Measurements from ENCODE around the gene PITPNC1.
"Not testable (repeated sequence)": the region's sequence is repeated elsewhere in the genome, so short reads cannot be mapped to it uniquely, and the experiment has no call there.

The PITPNC1 gene

GRCh38 chr17:67376737-67377487 lies at the start of gene PITPNC1:
Gene PITPNC1, plus strand, starts transcription at chr17:67377281.
- DNase-seq (ENCODE audit: insufficient read length, low spot score) (peak; percentile 68), FAIRE-seq (peak; percentile 72)

DNA sequence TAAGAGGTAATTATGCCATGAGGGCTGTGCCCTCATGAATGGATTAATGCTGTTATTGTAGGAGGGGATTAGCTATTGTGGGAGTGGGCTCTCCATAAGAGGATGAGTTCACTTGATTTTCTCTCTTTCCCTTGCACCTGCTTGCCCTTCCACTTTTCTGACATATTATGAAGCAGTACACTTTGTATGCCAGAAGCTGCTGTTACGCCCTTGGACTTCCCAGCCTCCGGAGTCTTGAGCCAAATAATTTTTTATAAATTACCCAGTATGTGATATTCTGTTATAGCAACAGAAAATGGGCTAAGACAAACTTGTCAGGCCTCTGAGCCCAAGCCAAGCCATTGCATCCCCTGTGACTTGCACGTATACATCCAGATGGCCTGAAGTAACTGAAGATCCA lies 49.1 kb upstream of the PITPNC1 start:
- FAIRE-seq, result no peak

DNA sequence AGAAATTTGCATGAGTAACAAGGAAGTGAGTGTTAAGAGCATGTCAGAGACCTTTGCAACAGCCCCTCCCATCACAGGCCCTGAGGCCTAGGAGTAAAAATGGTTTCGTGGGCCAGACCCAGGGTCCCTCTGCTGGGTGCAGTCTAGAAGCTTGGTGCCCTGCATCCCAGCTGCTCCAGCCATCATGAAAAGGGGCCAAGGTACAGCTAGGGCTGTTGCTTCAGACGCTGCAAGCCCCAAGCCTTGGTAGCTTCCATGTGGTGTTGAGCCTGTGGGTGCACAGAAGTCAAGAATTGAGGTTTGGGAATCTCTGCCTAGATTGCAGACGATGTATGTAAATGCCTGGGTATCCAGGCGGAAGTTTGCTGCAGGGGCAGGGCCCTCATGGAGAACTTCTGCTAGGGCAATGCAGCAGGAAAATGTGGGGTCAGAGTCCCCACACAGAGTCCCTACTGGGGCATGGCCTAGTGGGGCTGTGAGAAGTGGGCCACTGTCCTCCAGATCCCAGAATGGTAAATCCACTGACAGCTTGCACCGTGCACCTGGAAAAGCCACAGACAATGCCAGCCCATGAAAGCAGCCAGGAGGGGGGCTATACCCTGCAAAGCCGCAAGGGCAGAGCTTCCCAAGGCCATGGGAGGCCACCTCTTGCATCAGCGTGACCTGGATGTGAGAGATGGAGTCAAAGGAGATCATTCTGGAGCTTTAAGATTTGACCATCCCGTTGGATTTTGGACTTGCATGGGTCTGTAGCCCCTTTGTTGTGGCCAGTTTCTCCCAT lies 45.5 kb upstream of the PITPNC1 start:
- not testable (repeated sequence) for DNase-seq (ENCODE audit: insufficient read length, low spot score); FAIRE-seq

More for the DNA sequence above, 49.1 kb upstream of the PITPNC1 start:
- DNase-seq (ENCODE audit: insufficient read length, low spot score), result no peak

GRCh38 chr17:67332162-67332508 lies 44.9 kb upstream of the PITPNC1 start:
- FAIRE-seq; DNase-seq (ENCODE audit: insufficient read length, low spot score): not testable (repeated sequence)

DNA sequence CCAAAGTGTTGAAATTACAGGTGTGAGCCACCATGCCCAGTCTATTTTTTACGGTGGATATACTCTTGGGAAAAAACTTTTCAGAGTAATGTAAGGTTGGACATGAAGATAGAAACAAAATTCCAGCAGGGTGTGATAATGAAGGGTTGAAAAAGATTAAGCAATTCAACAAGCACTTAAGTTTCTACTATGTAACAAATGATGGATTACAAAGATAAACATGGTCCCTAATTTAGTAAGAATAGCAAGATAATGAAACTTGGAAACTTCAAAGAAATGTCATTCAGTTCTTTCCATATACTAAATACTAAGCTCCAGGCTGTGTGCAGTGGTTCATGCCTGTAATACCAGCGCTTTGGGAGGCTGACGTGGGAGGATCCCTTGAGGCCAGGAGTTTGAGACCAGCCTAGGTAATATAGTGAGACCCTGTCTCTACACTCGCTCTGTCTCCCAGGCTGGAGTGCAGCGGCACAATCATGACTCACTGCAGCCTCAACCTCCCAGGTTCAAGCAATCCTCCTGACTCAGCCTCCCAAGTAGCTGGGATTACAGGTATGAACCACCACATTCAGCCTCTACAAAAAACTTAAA lies 41.7 kb upstream of the PITPNC1 start:
- no peak for FAIRE-seq
- no peak for DNase-seq (ENCODE audit: insufficient read length, low spot score)

GRCh38 chr17:67336859-67337258 lies 40.2 kb upstream of the PITPNC1 start:
- DNase-seq (ENCODE audit: insufficient read length, low spot score) (no peak), FAIRE-seq (no peak)

GRCh38 chr17:67338353-67338752 lies 38.7 kb upstream of the PITPNC1 start:
- DNase-seq (ENCODE audit: insufficient read length, low spot score); FAIRE-seq: not testable (repeated sequence)

- no peak for DNase-seq (ENCODE audit: insufficient read length, low spot score)
- FAIRE-seq, result no peak
These were observed 33.8 kb upstream of the PITPNC1 start for GRCh38 chr17:67343237-67343636.

- DNase-seq (ENCODE audit: insufficient read length, low spot score) (no peak), FAIRE-seq (no peak)
These were observed 29.3 kb upstream of the PITPNC1 start for GRCh38 chr17:67347826-67348225.

DNA sequence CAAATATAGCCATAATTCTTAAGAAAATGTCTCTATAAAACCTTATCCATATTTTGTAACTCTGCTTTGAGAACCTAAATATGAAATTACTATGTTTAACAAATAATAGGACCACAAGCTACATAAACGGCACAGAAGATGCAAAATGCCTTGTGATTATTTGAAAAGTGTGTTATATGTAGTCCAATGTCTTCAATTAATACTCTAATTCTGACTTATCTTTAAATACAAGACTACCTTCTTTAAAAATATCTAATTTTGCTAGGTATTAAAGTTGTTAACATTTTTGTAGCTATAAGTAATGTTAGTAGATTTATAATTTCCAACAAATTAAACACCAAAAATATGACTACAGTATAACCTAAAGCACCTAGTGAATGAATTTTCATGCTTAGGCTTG lies 27.7 kb upstream of the PITPNC1 start:
- DNase-seq (ENCODE audit: insufficient read length, low spot score) (no peak), FAIRE-seq (no peak)

DNA sequence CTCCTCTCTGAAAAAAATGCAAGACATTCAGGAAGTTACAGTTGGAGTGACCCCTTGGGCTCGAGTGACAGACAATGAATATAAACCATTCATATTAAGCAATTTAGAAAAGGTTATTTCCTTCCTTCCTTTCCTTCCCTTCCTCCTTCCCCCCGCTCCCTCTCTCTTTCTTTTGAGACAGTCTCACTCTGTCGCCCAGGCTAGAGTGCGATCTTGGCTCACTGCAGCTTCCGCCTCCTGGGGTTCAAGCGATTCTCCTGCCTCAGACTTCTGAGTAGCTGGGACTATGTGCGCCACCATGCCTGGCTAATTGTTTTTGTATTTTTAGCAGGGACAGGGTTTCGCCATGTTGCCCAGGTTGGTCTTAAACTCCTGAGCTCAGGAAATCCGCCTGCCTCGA lies 23.9 kb upstream of the PITPNC1 start:
- FAIRE-seq (no peak), DNase-seq (ENCODE audit: insufficient read length, low spot score) (no peak)

DNA sequence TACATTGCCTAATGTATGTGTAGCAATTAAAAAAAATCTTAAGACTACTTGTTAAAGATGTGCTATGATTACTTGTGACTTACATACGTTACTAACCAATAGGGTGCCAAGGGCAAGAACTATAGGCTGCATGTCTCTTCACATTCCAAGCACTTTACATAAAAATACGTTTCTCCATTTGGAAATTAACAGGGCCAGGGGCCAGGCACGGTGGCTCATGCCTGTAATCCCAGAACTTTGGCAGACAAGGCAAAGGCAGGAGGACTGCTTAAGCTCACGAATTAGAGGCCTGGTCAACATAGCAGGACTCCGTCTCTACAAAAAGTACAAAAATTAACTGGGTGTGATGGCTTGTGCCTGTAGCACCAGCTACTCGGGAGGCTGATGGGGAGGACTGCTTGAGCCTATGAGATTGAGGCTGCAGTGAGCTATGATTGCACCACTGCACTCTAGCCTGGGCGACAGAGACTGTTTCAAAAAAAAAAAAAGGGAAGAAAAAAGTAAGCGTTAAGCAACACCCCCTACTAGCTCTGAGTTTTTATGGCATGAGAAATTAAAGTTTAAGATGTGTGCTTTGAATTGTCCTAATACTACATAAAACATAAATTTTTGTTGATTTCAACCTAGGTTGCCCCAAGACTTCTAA lies 23.0 kb upstream of the PITPNC1 start:
- FAIRE-seq (no peak), DNase-seq (ENCODE audit: insufficient read length, low spot score) (no peak)

DNA sequence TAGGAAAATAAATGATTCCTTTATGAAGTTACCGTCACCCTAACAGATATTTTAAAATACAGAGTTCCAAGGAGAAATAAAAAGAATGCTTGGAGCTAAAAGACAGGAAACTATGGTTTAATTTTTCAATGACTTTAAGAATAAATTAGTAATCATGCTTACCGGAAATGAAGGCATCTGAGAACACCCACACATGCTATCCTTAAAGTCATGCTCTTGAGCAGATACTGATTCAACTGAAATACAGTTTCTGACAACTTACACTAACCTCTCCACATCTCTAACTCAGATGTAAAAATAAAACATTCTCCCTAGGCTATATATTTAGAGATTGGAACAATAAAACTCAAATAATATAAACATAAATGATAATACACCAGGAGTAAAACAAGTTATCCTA lies 18.5 kb upstream of the PITPNC1 start:
- DNase-seq (ENCODE audit: insufficient read length, low spot score) (no peak), FAIRE-seq (no peak)

- DNase-seq (ENCODE audit: insufficient read length, low spot score) (no peak), FAIRE-seq (no peak)
These were observed 16.9 kb upstream of the PITPNC1 start for GRCh38 chr17:67359960-67360791.

- DNase-seq (ENCODE audit: insufficient read length, low spot score) (no peak), FAIRE-seq (no peak)
These were observed 16.2 kb upstream of the PITPNC1 start for GRCh38 chr17:67360880-67361279.

- FAIRE-seq (no peak), DNase-seq (ENCODE audit: insufficient read length, low spot score) (no peak)
These were observed 14.9 kb upstream of the PITPNC1 start for GRCh38 chr17:67362173-67362572.

DNA sequence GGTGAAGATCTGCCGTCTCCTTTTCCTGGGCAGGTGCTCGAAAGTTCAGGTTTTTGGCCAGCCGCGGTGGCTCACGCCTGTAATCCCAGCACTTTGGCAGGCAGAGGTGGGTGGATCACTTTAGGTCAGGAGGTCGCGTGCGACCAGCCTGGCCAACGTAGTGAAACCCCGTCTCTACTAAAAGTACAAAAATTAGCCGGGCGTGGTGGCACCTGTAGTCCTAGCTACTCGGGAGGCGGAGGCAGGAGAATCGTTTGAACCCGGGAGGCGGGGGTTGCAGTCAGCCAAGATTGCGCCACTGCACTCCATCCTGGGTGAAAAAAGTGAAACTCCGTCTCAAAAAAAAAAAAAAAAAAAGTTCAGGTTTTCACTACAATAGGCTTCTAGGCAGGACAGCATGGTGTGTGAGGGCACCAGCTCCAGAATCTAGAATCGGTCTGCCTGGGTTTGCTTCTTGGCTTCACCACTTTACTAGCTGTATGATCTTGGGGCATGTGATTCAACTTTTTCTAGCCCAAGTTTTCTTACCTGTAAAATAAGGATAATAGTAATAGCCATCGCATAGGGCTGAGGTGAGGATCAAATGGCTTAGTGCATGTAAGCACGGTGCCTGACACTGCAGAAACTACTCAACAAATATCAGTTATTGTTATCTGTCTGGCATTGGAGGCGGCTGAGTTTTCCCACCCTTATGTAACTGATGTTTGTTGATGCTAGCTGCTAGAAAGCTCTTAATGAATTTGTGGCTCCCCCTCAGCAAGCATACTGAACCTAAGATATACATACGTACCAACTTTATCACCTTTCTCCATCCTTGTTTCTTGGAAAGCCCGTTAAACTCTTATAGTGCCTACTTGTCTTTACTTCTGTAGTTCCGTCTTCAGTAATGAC lies 12.0 kb upstream of the PITPNC1 start:
- DNase-seq (ENCODE audit: insufficient read length, low spot score) (no peak), FAIRE-seq (no peak)

DNA sequence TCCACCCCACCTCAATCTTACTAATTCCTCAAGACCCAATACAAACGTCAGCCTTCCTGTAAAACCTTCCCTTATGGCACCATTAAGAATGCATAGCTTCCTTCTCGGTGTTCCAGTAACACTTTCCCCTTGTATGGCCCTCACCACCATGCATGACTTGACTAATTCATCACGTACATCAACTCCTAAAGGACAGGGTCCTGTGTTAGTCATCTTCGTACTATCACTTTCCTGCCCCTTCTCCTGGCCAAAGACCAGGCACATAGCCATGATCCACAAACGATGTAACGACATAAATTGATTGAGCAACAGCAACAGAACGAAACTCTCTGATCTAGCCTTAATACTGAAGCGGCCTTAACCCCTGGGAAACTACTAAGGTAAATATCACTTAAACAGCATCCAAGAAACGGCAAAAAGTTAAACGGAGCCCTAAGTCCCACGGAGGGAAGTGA lies 11.3 kb upstream of the PITPNC1 start:
- FAIRE-seq, result no peak

More for the DNA sequence above, 11.3 kb upstream of the PITPNC1 start:
- no peak for DNase-seq (ENCODE audit: insufficient read length, low spot score)
